Activated CD4-positive, alpha-beta T cell treated with anti-CD3 and anti-CD28 coated beads, Interleukin-2, amount 10 ng/mL, durations not matched to agents 7 days and 5 days (primary cell): ENCODE results near the gene LLPH. TPM values are rescaled to one million over a fixed set of nuclear protein-coding genes. Genes with fewer than 3 reads are reported as not detected.

Experiments used
- CTCF ChIA-PET: fragments of 350-600 bp; sonication (Branson Sonifier 250); formaldehyde crosslinking; loops from one replicate; lab custom pipeline; 2021; ENCODE audit warnings: antibody characterized with exemption; lab: Charles Lee
- POLR2A ChIA-PET: fragments of 350-600 bp; sonication (Branson Sonifier 250); formaldehyde crosslinking; loops from one replicate; lab custom pipeline; 2021; ENCODE audit warnings: antibody characterized with exemption; lab: Charles Lee
- DNase-seq: peaks from one replicate; pipeline ENCODE4 v3.0.0-alpha.2; 2020
- H3K27ac Mint-ChIP-seq: one replicate; pipeline ENCODE4 v1.8.0; 2021; ENCODE audit warnings: mild to moderate bottlenecking, moderate library complexity, mixed read lengths
- H3K27me3 Mint-ChIP-seq: one replicate; pipeline ENCODE4 v1.8.0; 2021; ENCODE audit warnings: mixed read lengths
- H3K36me3 Mint-ChIP-seq: one replicate; pipeline ENCODE4 v1.8.0; 2021; ENCODE audit warnings: low read depth, mixed read lengths
- H3K4me1 Mint-ChIP-seq: one replicate; pipeline ENCODE4 v1.8.0; 2021; ENCODE audit warnings: mixed read lengths
- H3K4me3 Mint-ChIP-seq: one replicate; pipeline ENCODE4 v1.8.0; 2021; ENCODE audit warnings: mild to moderate bottlenecking, moderate library complexity, mixed read lengths
- H3K9me3 Mint-ChIP-seq: one replicate; pipeline ENCODE4 v1.8.0; 2021; ENCODE audit warnings: mixed read lengths
- total RNA-seq, 2 experiments: library from RNA; stranded (reverse); gene quantifications; one replicate each; pipeline ENCODE4 v1.2.3, GENCODE V29; 2021

The LLPH gene
- total RNA-seq, 2 experiments from 2014 or later: 33.3 to 38.6 TPM

- Mint-ChIP-seq H3K36me3 (peaks cover 68% of the 10 kb centered on the region), H3K27me3 (no peaks in the 10 kb centered on the region), H3K4me1 (peaks cover 34% of the 10 kb centered on the region), H3K9me3 (peaks cover 23% of the 10 kb centered on the region), H3K27ac (no peak overlapping the region), H3K4me3 (no peak overlapping the region)
- ChIA-PET CTCF (interaction anchor here (2.8 kb wide), 1 partner anchor 30 kb away, joined by 10 read pairs; the partner anchor contains the start of gene LLPH), POLR2A (no interaction called here)
- DNase-seq: no peak
Measured at GRCh38 chr12:66160704-66161103, 30.2 kb upstream of the LLPH start.

- Mint-ChIP-seq H3K27ac (no peak overlapping the region), H3K27me3 (no peaks in the 10 kb centered on the region), H3K36me3 (peaks cover 53% of the 10 kb centered on the region), H3K4me3 (no peak overlapping the region), H3K9me3 (peaks cover 8% of the 10 kb centered on the region), H3K4me1 (peaks cover 22% of the 10 kb centered on the region)
- POLR2A ChIA-PET: no interaction called here
- no peak for DNase-seq
- CTCF ChIA-PET: interaction anchor here (0.6 to 2.8 kb wide), 8 partner anchors 10 to 911 kb away, joined by 3 to 15 read pairs (median 4); partner anchors contain the start of genes LLPH and TMBIM4
Measured at GRCh38 chr12:66159123-66159522, 28.6 kb upstream of the LLPH start.

DNA sequence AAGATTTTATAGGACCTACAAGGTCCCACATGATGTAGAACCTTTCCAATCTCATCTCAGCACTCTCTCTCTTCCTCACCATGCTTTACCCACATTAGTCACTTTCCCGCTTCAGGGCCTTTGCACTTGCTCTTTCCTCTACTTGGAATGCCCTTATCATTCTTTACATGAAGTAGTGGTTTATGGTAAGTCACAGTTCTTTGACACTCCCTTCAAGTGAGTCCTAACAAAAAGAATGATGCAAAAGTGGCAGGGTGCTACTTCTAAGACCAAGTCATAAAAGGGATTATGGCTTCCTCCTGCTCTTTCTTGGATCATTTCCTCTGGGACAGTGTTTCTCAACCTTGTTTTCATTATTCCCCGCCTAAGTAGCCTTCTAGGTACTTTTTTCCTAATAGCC is 26.1 kb upstream of the LLPH start:
- no peak for DNase-seq
- H3K36me3 Mint-ChIP-seq: peaks cover 39% of the 10 kb centered on the region
- no peak overlapping the region for H3K27ac Mint-ChIP-seq
- H3K9me3 Mint-ChIP-seq: peaks cover 5% of the 10 kb centered on the region
- H3K4me1 Mint-ChIP-seq: peaks cover 13% of the 10 kb centered on the region
- POLR2A ChIA-PET: no interaction called here
- no peak overlapping the region for H3K4me3 Mint-ChIP-seq
- CTCF ChIA-PET: interaction anchor here (0.7 kb wide), 1 partner anchor 243 kb away, joined by 3 read pairs; no protein-coding TSS in a partner anchor
- H3K27me3 Mint-ChIP-seq: no peaks in the 10 kb centered on the region

DNA sequence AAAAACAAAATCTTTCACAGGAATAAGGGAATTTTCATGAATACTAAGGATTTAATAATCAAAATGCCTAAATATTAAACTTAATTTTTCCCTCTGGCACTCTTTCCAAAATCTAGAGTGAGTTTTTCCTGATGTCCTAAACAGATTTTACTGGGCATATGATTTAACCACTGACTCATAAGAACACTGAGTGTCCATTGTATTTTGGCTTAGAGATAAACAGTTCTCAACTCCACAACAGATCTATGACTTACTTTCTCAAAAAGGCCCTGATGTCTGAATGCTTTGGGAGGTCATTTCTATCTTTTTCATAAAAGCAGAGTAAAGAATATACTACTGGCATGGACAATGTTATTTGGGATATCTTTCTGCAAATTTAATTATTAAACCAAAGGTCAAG is 24.2 kb upstream of the LLPH start:
- ChIA-PET CTCF (interaction anchor here (1.7 kb wide), 1 partner anchor 37 kb away, joined by 3 read pairs; no protein-coding TSS in a partner anchor), POLR2A (no interaction called here)
- H3K4me1 Mint-ChIP-seq: peaks cover 12% of the 10 kb centered on the region
- H3K9me3 Mint-ChIP-seq: peaks cover 4% of the 10 kb centered on the region
- H3K4me3 Mint-ChIP-seq: no peak overlapping the region
- H3K36me3 Mint-ChIP-seq: peaks cover 26% of the 10 kb centered on the region
- no peaks in the 10 kb centered on the region for H3K27me3 Mint-ChIP-seq
- no peak for DNase-seq
- H3K27ac Mint-ChIP-seq: no peak overlapping the region

GRCh38 chr12:66152732-66153131 is 22.2 kb upstream of the LLPH start:
- POLR2A ChIA-PET: no interaction called here
- no peak overlapping the region for H3K4me3 Mint-ChIP-seq
- peaks cover 4% of the 10 kb centered on the region for H3K4me1 Mint-ChIP-seq
- no peaks in the 10 kb centered on the region for H3K9me3 Mint-ChIP-seq
- no peak overlapping the region for H3K27ac Mint-ChIP-seq
- H3K27me3 Mint-ChIP-seq: no peaks in the 10 kb centered on the region
- peaks cover 16% of the 10 kb centered on the region for H3K36me3 Mint-ChIP-seq
- no peak for DNase-seq
- CTCF ChIA-PET: no interaction called here

DNA sequence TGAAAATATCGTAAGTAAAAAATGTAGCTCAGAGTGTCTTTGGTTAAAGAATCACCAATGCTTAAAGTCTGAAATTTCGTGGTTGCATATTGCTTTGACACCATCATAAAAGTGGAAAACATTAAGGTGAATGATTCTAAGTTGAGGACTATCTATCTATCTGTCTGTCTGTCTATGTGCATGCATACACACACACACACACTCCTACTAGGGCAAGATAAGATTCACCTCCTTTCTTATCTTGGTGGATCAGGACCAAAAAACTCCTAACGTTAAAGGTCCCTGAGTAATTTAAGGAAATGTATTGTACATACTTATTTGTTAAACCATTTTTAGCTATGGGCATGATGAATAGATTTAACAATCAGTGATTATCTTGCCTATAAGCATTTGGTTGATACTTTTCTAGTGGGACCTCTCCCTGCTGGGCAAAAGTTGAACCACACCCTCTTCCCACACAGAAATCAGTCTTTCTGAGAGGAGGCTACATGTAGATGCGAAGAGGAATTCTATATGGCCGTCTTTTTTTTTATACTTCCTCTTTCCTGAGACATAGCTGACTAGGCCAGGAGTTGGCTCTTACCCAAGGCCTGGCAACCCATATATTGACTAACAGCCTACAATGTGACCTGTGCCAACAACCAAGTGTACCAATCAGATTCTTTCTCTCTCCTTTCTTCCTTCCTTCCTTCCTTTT is 19.3 kb upstream of the LLPH start:
- ChIA-PET POLR2A (no interaction called here), CTCF (interaction anchor here (0.9 to 1.4 kb wide), 2 partner anchors 7 to 10 kb away, joined by 3 read pairs; no protein-coding TSS in a partner anchor)
- Mint-ChIP-seq H3K36me3 (peaks cover 16% of the 10 kb centered on the region), H3K27ac (no peak overlapping the region), H3K9me3 (no peaks in the 10 kb centered on the region), H3K27me3 (no peaks in the 10 kb centered on the region), H3K4me3 (no peak overlapping the region), H3K4me1 (peaks cover 12% of the 10 kb centered on the region)
- DNase-seq: no peak

GRCh38 chr12:66144791-66145754 is 14.5 kb upstream of the LLPH start:
- H3K27ac Mint-ChIP-seq: peak overlapping the region; percentile 77
- CTCF ChIA-PET: interaction anchor here (0.5 to 1.0 kb wide), 6 partner anchors 9 to 412 kb away, joined by 3 to 4 read pairs (median 3); no protein-coding TSS in a partner anchor
- H3K4me1 Mint-ChIP-seq: peaks cover 17% of the 10 kb centered on the region
- DNase-seq: peak; percentile 12
- POLR2A ChIA-PET: interaction anchor here (0.9 kb wide), 1 partner anchor 24 kb away, joined by 3 read pairs; no protein-coding TSS in a partner anchor
- peaks cover 22% of the 10 kb centered on the region for H3K9me3 Mint-ChIP-seq
- H3K36me3 Mint-ChIP-seq: peaks cover 48% of the 10 kb centered on the region
- no peak overlapping the region for H3K4me3 Mint-ChIP-seq
- no peaks in the 10 kb centered on the region for H3K27me3 Mint-ChIP-seq

DNA sequence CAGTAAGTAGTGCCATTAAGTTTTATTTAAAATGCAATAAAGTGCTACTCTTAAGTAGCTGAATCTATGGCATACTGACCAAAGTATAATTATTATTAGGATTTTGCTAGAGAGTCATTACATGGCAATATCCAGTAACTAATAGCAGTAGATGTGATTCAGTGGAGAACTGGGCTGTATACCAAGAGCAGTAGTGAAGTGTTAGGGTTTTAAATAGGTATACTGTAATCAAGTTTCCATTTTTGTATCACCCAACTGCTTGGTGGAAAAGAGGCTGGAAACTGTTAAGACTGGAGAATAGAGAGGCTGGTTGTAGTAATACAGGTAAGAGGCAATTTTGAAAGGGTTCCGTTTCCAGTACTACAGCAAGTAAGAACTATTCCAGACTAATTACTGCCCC is 13.3 kb upstream of the LLPH start:
- CTCF ChIA-PET: interaction anchor here (0.7 kb wide), 1 partner anchor 54 kb away, joined by 3 read pairs; no protein-coding TSS in a partner anchor
- peaks cover 58% of the 10 kb centered on the region for H3K36me3 Mint-ChIP-seq
- DNase-seq: no peak
- H3K27me3 Mint-ChIP-seq: no peaks in the 10 kb centered on the region
- POLR2A ChIA-PET: no interaction called here
- H3K9me3 Mint-ChIP-seq: peaks cover 29% of the 10 kb centered on the region
- H3K4me1 Mint-ChIP-seq: peaks cover 17% of the 10 kb centered on the region
- no peak overlapping the region for H3K4me3 Mint-ChIP-seq
- H3K27ac Mint-ChIP-seq: no peak overlapping the region

- Mint-ChIP-seq H3K4me1 (peaks cover 17% of the 10 kb centered on the region), H3K9me3 (peaks cover 29% of the 10 kb centered on the region), H3K27ac (no peak overlapping the region), H3K4me3 (no peak overlapping the region), H3K27me3 (no peaks in the 10 kb centered on the region), H3K36me3 (peaks cover 61% of the 10 kb centered on the region)
- DNase-seq: no peak
- CTCF ChIA-PET: interaction anchor here (0.8 kb wide), 1 partner anchor 8 kb away, joined by 3 read pairs; no protein-coding TSS in a partner anchor
- POLR2A ChIA-PET: no interaction called here
Measured at GRCh38 chr12:66142826-66143225, 12.3 kb upstream of the LLPH start.

DNA sequence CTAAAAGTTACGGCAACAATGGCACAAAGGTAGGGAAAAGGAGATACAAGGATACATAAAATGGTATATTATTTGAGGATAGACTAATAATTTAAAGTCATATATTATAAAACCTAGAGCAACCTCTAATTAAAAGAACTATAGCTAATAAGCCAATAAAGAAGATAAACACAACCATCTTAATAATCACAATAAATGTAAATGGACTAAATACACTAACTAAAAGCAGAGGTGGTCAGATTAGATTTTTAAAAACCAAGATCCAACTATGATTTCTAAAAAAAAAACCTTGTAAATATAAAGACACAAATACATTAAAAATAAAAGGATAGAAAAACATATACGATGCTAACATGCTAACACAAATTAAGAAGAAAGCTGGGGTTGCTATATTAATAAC is 10.7 kb upstream of the LLPH start:
- H3K27ac Mint-ChIP-seq: no peak overlapping the region
- CTCF ChIA-PET: interaction anchor here (2.4 kb wide), 1 partner anchor 10 kb away, joined by 7 read pairs; the partner anchor contains the start of gene LLPH

DNA sequence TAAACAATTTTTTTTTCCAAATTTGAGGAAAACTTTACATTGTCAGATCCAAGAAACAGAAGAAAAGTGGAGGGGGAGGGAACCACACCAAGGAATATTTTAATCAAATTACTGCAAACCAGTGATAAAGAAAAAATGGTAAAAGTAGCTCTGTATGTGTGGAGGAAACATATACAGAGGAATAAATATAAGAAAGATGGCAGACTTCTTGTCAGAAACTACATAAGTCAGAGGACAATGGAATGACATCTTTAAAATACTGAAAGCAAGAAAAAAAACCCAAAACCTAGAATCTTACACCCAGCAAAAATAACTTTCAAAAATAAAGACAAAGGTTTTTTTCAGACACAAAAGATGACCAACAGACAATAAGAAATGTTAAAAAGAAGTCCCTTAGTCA is 10.2 kb upstream of the LLPH start:
- Mint-ChIP-seq H3K9me3 (peaks cover 29% of the 10 kb centered on the region), H3K4me1 (peaks cover 14% of the 10 kb centered on the region), H3K27me3 (no peaks in the 10 kb centered on the region), H3K27ac (no peak overlapping the region), H3K4me3 (no peak overlapping the region), H3K36me3 (peaks cover 72% of the 10 kb centered on the region)
- no peak for DNase-seq
- POLR2A ChIA-PET: no interaction called here
- CTCF ChIA-PET: interaction anchor here (2.4 kb wide), 1 partner anchor 10 kb away, joined by 7 read pairs; the partner anchor contains the start of gene LLPH

More for the DNA sequence above, 10.7 kb upstream of the LLPH start:
- H3K9me3 Mint-ChIP-seq: peaks cover 29% of the 10 kb centered on the region
- DNase-seq: no peak
- H3K4me3 Mint-ChIP-seq: no peak overlapping the region
- H3K36me3 Mint-ChIP-seq: peaks cover 70% of the 10 kb centered on the region
- no peaks in the 10 kb centered on the region for H3K27me3 Mint-ChIP-seq
- POLR2A ChIA-PET: no interaction called here
- peaks cover 17% of the 10 kb centered on the region for H3K4me1 Mint-ChIP-seq

DNA sequence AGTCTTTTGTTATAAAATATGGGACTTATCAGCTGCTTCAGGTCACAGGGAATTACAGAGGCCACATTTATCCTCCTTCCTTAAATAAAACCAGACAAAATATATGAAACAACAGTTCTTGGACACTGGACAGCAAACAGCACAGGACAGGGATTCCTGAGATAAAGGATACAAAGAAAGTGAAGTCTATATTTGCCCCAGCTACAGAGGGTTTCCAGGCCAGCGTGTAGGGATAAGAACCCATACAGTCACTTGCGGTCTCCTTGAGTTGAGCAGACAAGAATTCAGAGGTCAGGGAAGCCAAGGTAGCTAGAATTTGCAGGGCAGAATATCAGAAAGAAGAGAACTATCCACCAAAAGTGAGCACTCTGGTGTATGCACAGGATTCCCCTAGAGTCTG is 8.8 kb upstream of the LLPH start:
- H3K4me1 Mint-ChIP-seq: no peaks in the 10 kb centered on the region
- no peak overlapping the region for H3K4me3 Mint-ChIP-seq
- DNase-seq: no peak
- no peak overlapping the region for H3K27ac Mint-ChIP-seq
- peaks cover 61% of the 10 kb centered on the region for H3K36me3 Mint-ChIP-seq
- ChIA-PET CTCF (no interaction called here), POLR2A (no interaction called here)
- peaks cover 29% of the 10 kb centered on the region for H3K9me3 Mint-ChIP-seq
- H3K27me3 Mint-ChIP-seq: no peaks in the 10 kb centered on the region
